NCI-H2171 treated with DMSO at 0.1 percent for 48 hours (cell line): Measurements from ENCODE around the gene ETFDH.
"Not testable (repeated sequence)": the region's sequence is repeated elsewhere in the genome, so short reads cannot be mapped to it uniquely, and the experiment has no call there.

Experiments used
- DNase-seq: peaks from one replicate; lab custom pipeline; 2025; lab: John Stamatoyannopoulos, UW

Gene ETFDH

DNA sequence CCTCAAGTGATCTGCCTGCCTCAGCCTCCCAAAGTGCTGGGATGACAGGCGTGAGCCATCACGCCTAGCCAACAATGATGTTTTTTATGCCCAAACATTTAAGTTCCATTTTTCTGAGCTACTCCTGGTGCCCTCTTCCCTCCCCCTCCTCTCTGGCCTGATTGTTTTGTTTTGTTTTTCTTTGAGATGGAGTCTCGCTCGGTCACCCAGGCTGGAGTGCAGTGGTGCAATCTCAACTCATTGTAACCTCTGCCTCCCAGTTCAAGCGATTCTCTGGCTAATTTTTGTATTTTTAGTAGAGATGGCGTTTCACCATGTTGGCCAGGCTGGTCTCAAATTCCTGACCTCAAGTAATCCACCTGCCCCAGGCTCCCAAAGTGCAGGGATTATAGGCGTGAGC lies 83.7 kb downstream of the ETFDH start:
- DNase-seq = not testable (repeated sequence)

DNA sequence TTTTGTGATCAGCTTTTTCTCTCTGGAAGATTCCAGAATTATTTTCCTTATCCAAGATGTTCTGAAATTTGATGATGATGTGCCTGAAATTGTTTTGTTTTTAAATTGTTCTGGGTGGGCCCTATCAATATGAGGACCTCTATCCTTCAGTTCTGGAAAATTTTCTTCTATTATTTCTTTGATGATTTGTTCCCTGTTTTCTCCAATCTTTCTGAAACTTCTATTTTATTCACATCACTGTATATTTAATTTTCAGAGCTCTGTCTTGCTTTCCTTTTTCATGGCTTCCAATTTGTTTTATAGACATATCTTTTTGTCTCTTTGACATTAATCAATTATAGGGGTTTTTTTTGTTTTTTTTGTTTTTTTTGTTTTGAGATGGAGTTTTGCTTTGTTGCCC lies 84.5 kb downstream of the ETFDH start:
- DNase-seq = no peak

DNA sequence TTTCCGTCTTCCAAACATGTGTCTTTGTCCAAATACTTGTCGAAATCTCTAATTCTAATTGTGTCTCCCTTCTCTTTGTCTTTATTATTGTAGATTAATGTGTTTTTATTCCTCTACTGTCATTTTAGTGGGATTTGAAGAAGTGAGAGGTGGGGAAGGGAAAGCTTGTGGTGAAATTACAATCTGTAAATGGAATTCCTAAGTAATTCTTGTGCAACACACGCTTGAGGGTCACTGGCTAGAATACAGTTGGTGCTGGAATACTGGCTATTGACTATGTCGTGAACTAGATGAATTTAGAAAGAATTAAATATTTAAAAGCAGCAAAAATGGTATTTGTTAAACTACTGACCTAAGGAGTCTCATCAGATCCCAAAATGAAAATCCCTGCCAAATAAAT lies 86.0 kb downstream of the ETFDH start:
- no peak for DNase-seq

GRCh38 chr4:158758703-158759102 lies 86.6 kb downstream of the ETFDH start:
- no peak for DNase-seq
